PC-3 (cell line): ENCODE results near the gene DNAJC28. TPM values are rescaled to one million over a fixed set of nuclear protein-coding genes. Genes with fewer than 3 reads are reported as not detected.

ENCODE experiments used
- ATAC-seq: fragments of 200-7000 bp; cut with Tn5 transposase; 2 replicates; pipeline ENCODE4 v1.9.1; 2020; ENCODE audit warnings: mild to moderate bottlenecking, moderate library complexity
- BruUV-seq: library from RNA; stranded (reverse); fragments of 400-500 nt; replicated peaks from 2 replicates; lab custom pipeline; 2021; lab: Mats Ljungman, UMichigan
- CTCF ChIA-PET: fragments of 300-600 bp; sonication (Branson Sonifier 250); formaldehyde crosslinking; loops from one replicate; lab custom pipeline; 2022; ENCODE audit warnings: antibody characterized with exemption; lab: Charles Lee
- POLR2A ChIA-PET: fragments of 300-600 bp; sonication (Branson Sonifier 250); formaldehyde crosslinking; loops from one replicate; lab custom pipeline; 2022; ENCODE audit warnings: antibody characterized with exemption; ENCODE audit not compliant: unreplicated experiment; lab: Charles Lee
- DNase-seq: peaks from one replicate; pipeline ENCODE4 v3.0.0-alpha.2; 2015
- H2AFZ ChIP-seq: fragments of 300-600 bp; sonication (generic); 2 replicates; pipeline ENCODE4 v1.6.0; 2016; ENCODE audit warnings: antibody characterized with exemption, low read length
- H3F3A ChIP-seq: fragments of 300-600 bp; sonication (generic); one replicate; pipeline ENCODE4 v1.6.0; 2017; ENCODE audit warnings: antibody characterized with exemption, low read length, control low read depth, mild to moderate bottlenecking; ENCODE audit not compliant: unreplicated experiment
- H3K27ac ChIP-seq: fragments of 300-600 bp; sonication (generic); 2 replicates; pipeline ENCODE4 v1.5.1; 2016; ENCODE audit warnings: mild to moderate bottlenecking, low read length
- H3K27me3 ChIP-seq: fragments of 300-600 bp; sonication (generic); 2 replicates; pipeline ENCODE4 v1.6.1; 2016; ENCODE audit warnings: low read length, mixed read lengths
- H3K36me3 ChIP-seq: fragments of 300-600 bp; sonication (generic); 2 replicates; pipeline ENCODE4 v1.6.1; 2016; ENCODE audit warnings: low read depth, mixed run types, low read length, mixed read lengths
- H3K4me1 ChIP-seq: fragments of 300-600 bp; sonication (generic); 2 replicates; pipeline ENCODE4 v1.5.1; 2016; ENCODE audit warnings: low read length; ENCODE audit not compliant: insufficient read depth
- H3K4me2 ChIP-seq: fragments of 300-600 bp; sonication (generic); 2 replicates; pipeline ENCODE4 v1.6.0; 2016; ENCODE audit warnings: low read length
- H3K4me3 ChIP-seq: fragments of 300-600 bp; sonication (generic); 2 replicates; pipeline ENCODE4 v1.5.1; 2016; ENCODE audit warnings: mild to moderate bottlenecking, low read length, mixed read lengths
- H3K79me2 ChIP-seq: fragments of 300-600 bp; sonication (generic); 2 replicates; pipeline ENCODE4 v1.6.1; 2017; ENCODE audit warnings: low read length, mixed read lengths
- H3K9ac ChIP-seq: fragments of 300-600 bp; sonication (generic); 2 replicates; pipeline ENCODE4 v1.6.0; 2016; ENCODE audit warnings: mild to moderate bottlenecking, low read length
- H3K9me2 ChIP-seq: fragments of 300-600 bp; sonication (generic); replicated peaks from 2 replicates; pipeline ENCODE4 v1.6.1; 2016; ENCODE audit warnings: mixed run types, low read length, mixed read lengths
- H3K9me3 ChIP-seq: fragments of 300-600 bp; sonication (generic); 2 replicates; pipeline ENCODE4 v1.6.1; 2016; ENCODE audit warnings: low read length, mixed read lengths
- H4K20me1 ChIP-seq: fragments of 300-600 bp; sonication (generic); 2 replicates; pipeline ENCODE4 v1.6.1; 2016; ENCODE audit warnings: low read length, mixed read lengths
- EZH2 ChIP-seq: fragments of 300-600 bp; sonication (generic); IDR thresholded peaks from one replicate; pipeline ENCODE4 v1.6.1; 2017; ENCODE audit warnings: antibody characterized with exemption, mild to moderate bottlenecking, low read length; ENCODE audit not compliant: unreplicated experiment
- EZH2phosphoT487 ChIP-seq: fragments of 300-600 bp; sonication (generic); IDR thresholded peaks from 2 replicates; pipeline ENCODE4 v1.6.1; 2018; ENCODE audit warnings: mild to moderate bottlenecking, antibody characterized with exemption, low read length, borderline replicate concordance
- intact Hi-C: fragments of 100-400 bp; cut with micrococcal nuclease; formaldehyde crosslinking; loops from 2 replicates; pipeline ENCODE4 v1.9.0; 2023
- total RNA-seq: library from RNA; depleted of rRNA; stranded (reverse); fragments of >200 nt; gene quantifications from 2 replicates; pipeline ENCODE4 v1.2.3, GENCODE V29; 2014
- TF ChIP-seq, protein P1 (sequence below): fragments of 300-600 bp; sonication (generic); conservative IDR thresholded peaks from 2 replicates; pipeline ENCODE4 v1.5.1; 2017; ENCODE audit warnings: antibody characterized with exemption, low read depth, mild to moderate bottlenecking, low read length

Gene DNAJC28
- total RNA-seq, 1 experiment from 2014 or later = 0.44 TPM

DNA sequence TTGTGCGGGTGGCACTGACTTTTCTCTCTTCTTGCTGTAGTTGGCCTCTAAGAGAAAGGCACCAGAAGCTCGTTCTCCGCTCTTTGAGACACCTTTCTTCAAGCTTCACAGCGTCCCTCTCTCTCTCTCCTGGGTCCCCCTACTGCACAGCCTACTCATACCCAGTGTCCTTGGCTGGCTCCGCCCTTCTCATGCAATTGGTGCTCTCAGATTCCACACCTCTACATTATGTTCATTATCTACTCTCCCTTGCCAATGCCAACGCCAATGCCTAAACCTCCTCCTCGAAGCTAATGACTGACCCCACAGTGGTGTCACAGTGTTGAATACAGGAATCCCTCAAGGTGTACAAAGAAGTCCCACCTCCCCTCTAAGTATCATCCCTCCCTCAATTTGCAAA, 4.8 kb upstream of the DNAJC28 start:
- H3K9me3 ChIP-seq = no peaks in the 10 kb centered on the region
- no peaks in the 10 kb centered on the region for H3K27me3 ChIP-seq
- ATAC-seq = no peak
- H4K20me1 ChIP-seq = no peaks in the 10 kb centered on the region
- H3K4me1 ChIP-seq = no peaks in the 10 kb centered on the region
- no peak overlapping the region for H2AFZ ChIP-seq
- no peaks in the 10 kb centered on the region for H3K36me3 ChIP-seq
- no peaks in the 10 kb centered on the region for H3K79me2 ChIP-seq
- no TSS peak for BruUV-seq
- no peak overlapping the region for H3K4me3 ChIP-seq
- POLR2A ChIA-PET = no interaction called here
- CTCF ChIA-PET = no interaction called here
- intact Hi-C loops = no loop called here
- no peaks in the 10 kb centered on the region for H3K9me2 ChIP-seq
- H3K27ac ChIP-seq = no peak overlapping the region
- H3K9ac ChIP-seq = no peak overlapping the region
- TF ChIP-seq, protein P1, sequence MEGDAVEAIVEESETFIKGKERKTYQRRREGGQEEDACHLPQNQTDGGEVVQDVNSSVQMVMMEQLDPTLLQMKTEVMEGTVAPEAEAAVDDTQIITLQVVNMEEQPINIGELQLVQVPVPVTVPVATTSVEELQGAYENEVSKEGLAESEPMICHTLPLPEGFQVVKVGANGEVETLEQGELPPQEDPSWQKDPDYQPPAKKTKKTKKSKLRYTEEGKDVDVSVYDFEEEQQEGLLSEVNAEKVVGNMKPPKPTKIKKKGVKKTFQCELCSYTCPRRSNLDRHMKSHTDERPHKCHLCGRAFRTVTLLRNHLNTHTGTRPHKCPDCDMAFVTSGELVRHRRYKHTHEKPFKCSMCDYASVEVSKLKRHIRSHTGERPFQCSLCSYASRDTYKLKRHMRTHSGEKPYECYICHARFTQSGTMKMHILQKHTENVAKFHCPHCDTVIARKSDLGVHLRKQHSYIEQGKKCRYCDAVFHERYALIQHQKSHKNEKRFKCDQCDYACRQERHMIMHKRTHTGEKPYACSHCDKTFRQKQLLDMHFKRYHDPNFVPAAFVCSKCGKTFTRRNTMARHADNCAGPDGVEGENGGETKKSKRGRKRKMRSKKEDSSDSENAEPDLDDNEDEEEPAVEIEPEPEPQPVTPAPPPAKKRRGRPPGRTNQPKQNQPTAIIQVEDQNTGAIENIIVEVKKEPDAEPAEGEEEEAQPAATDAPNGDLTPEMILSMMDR = no peak
- no peak for DNase-seq
- no peaks in the 10 kb centered on the region for H3F3A ChIP-seq
- no peak overlapping the region for H3K4me2 ChIP-seq

DNA sequence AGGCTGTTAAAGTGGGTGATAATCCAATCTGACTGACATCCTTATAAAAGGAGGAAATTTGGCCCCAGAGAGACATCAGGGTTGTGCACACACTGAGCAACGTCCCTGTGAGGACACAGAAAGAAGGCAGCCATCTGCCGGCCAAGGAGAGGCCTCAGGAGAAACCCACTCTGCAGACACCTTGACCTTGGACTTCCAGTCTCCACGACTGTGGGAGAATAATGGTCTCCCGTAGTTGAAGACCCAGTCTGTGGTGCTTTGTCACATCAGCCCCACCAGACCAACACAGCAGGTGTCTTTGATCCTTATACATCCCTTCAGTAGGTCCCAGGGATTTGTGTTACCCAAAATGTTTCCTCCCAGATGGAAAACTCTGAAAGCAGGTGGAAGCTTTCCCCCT, 4.2 kb upstream of the DNAJC28 start:
- Histone ChIP-seq H3K79me2 (no peaks in the 10 kb centered on the region), H3K4me1 (no peaks in the 10 kb centered on the region), H3K9ac (no peak overlapping the region), H3K4me2 (no peak overlapping the region), H3K9me3 (no peaks in the 10 kb centered on the region), H3K4me3 (no peak overlapping the region), H3K9me2 (no peaks in the 10 kb centered on the region), H3K36me3 (no peaks in the 10 kb centered on the region), H2AFZ (no peak overlapping the region), H4K20me1 (no peaks in the 10 kb centered on the region), H3F3A (no peaks in the 10 kb centered on the region), H3K27me3 (no peaks in the 10 kb centered on the region), H3K27ac (no peak overlapping the region)
- DNase-seq = no peak
- intact Hi-C loops = no loop called here
- no peak for ATAC-seq
- CTCF ChIA-PET = no interaction called here
- TF ChIP-seq EZH2phosphoT487 = no peak
- TF ChIP-seq EZH2 = no peak
- TF ChIP-seq, protein P1 = no peak
- POLR2A ChIA-PET = no interaction called here
- BruUV-seq = no TSS peak

DNA sequence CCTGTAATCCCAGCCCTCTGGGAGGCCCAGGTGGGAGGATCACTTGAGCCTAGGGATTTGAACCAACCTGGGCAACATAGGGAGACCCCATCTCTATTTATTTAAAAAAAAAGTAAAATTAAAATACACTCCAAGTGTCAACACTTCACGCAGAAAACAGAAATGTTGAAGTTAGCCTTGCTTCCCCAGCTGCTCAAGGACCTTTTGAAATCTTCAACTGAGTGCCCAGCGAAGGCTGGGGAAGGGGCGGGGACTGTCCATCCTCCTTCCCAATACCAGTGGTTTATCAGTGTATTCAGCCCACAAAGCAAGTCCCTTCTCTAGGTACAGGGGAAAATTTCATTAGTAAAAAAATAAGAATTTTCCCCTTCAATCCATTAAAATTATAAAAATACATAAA, 2.2 kb upstream of the DNAJC28 start:
- Histone ChIP-seq H3K9ac (no peak overlapping the region), H3K9me3 (no peaks in the 10 kb centered on the region), H3K4me3 (no peak overlapping the region), H3K36me3 (no peaks in the 10 kb centered on the region), H3K79me2 (no peaks in the 10 kb centered on the region), H4K20me1 (no peaks in the 10 kb centered on the region), H3K4me2 (no peak overlapping the region), H3K4me1 (no peaks in the 10 kb centered on the region), H3K27ac (no peak overlapping the region), H3K27me3 (no peaks in the 10 kb centered on the region), H3F3A (no peaks in the 10 kb centered on the region), H2AFZ (no peak overlapping the region), H3K9me2 (no peaks in the 10 kb centered on the region)
- ChIA-PET POLR2A (no interaction called here), CTCF (no interaction called here)
- no TSS peak for BruUV-seq
- DNase-seq (no peak), ATAC-seq (no peak)
- TF ChIP-seq, protein P1 = no peak
- no peak for TF ChIP-seq EZH2
- intact Hi-C loops = no loop called here
